HepG2 (cell line): ENCODE results near the gene DNALI1. TPM values are rescaled to one million over a fixed set of nuclear protein-coding genes. Genes with fewer than 3 reads are reported as not detected.
A peak's percentile ranks its signal among the peaks of the same experiment; 100 is the strongest.

Experiments used
- BCL6 ChIP-seq: IDR thresholded peaks from 2 replicates; pipeline ENCODE4 v1.6.1; 2016; ENCODE audit warnings: missing genetic modification reagents, missing compliant biosample characterization
- ELF3 ChIP-seq: IDR thresholded peaks from 2 replicates; pipeline ENCODE4 v1.6.1; 2016; ENCODE audit warnings: missing genetic modification reagents, missing compliant biosample characterization
- GABPA ChIP-seq, 2 experiments: IDR thresholded peaks; 2 replicates each; pipeline ENCODE4 v1.6.1; 2011 to 2016; ENCODE audit warnings: low read depth in 2 of 2, low read length in 1 of 2, missing biosample characterization in 1 of 2, missing genetic modification characterization in 1 of 2
- HOXA7 ChIP-seq: sonication (generic); formaldehyde crosslinking; IDR thresholded peaks from 2 replicates; pipeline ENCODE4 v1.8.1; 2022; ENCODE audit warnings: mild to moderate bottlenecking, missing genetic modification reagents, moderate library complexity
- KLF9 ChIP-seq: IDR thresholded peaks from 2 replicates; pipeline ENCODE4 v1.6.1; 2016; ENCODE audit warnings: low read depth
- MATR3 ChIP-seq: sonication (generic); formaldehyde crosslinking; IDR thresholded peaks from 2 replicates; pipeline ENCODE4 v1.4.0; 2020; ENCODE audit warnings: missing genetic modification reagents
- NFIC ChIP-seq: IDR thresholded peaks from 2 replicates; pipeline ENCODE4 v1.6.1; 2012; ENCODE audit warnings: mild to moderate bottlenecking, low read length, inconsistent platforms
- NFKBIZ ChIP-seq: IDR thresholded peaks from 2 replicates; pipeline ENCODE4 v1.6.1; 2018; ENCODE audit warnings: missing genetic modification reagents, missing compliant biosample characterization
- NONO ChIP-seq, 2 experiments: fragments of 450-650 bp in 1 of 2; sonication (generic) in 1 of 2; formaldehyde crosslinking in 1 of 2; IDR thresholded peaks in 1 of 2; conservative IDR thresholded peaks in 1 of 2; 2 replicates each; pipeline versions ENCODE4 v1.6.1 to v1.8.0; 2017 to 2022; ENCODE audit warnings: mild to moderate bottlenecking in 1 of 2, missing genetic modification reagents in 1 of 2, moderate library complexity in 1 of 2
- PAF1 ChIP-seq: IDR thresholded peaks from 2 replicates; pipeline ENCODE4 v1.6.1; 2016; ENCODE audit warnings: missing genetic modification reagents, missing compliant biosample characterization
- PTBP1 ChIP-seq: fragments of 200-400 bp; formaldehyde crosslinking; IDR thresholded peaks from 2 replicates; pipeline ENCODE4 v1.6.1; 2018; ENCODE audit warnings: low read length, low read depth; ENCODE audit not compliant: poor library complexity, severe bottlenecking
- SP5 ChIP-seq: IDR thresholded peaks from 2 replicates; pipeline ENCODE4 v1.6.1; 2016; ENCODE audit warnings: low read depth, borderline replicate concordance
- SRF ChIP-seq: IDR thresholded peaks from 2 replicates; pipeline ENCODE4 v1.6.1; 2011; ENCODE audit warnings: mild to moderate bottlenecking, low read depth, low read length, moderate library complexity
- SRSF1 ChIP-seq: fragments of 200-400 bp; formaldehyde crosslinking; optimal IDR thresholded peaks from 2 replicates; pipeline ENCODE3; 2017; ENCODE audit warnings: mild to moderate bottlenecking, low read depth, low read length, moderate library complexity
- SSRP1 ChIP-seq: IDR thresholded peaks from 2 replicates; pipeline ENCODE4 v1.6.1; 2016; ENCODE audit warnings: control low read depth
- TOE1 ChIP-seq: sonication (generic); formaldehyde crosslinking; IDR thresholded peaks from 2 replicates; pipeline ENCODE4 v1.4.0; 2020; ENCODE audit warnings: mild to moderate bottlenecking, missing genetic modification reagents
- XBP1 ChIP-seq: sonication (generic); formaldehyde crosslinking; IDR thresholded peaks from 2 replicates; pipeline ENCODE4 v1.5.0; 2020; ENCODE audit warnings: missing genetic modification reagents
- ZNF329 ChIP-seq: sonication (generic); formaldehyde crosslinking; IDR thresholded peaks from 2 replicates; pipeline ENCODE4 v1.9.0; 2021; ENCODE audit warnings: low read depth, mild to moderate bottlenecking, missing genetic modification reagents
- ZNF563 ChIP-seq: sonication (generic); formaldehyde crosslinking; IDR thresholded peaks from 2 replicates; pipeline ENCODE4 v1.8.0; 2022; ENCODE audit warnings: mild to moderate bottlenecking, moderate library complexity, missing genetic modification reagents
- ZNF629 ChIP-seq: sonication (generic); formaldehyde crosslinking; conservative IDR thresholded peaks from 2 replicates; pipeline ENCODE4 v1.5.0; 2020; ENCODE audit warnings: missing genetic modification reagents
- ZNF766 ChIP-seq: sonication (generic); formaldehyde crosslinking; IDR thresholded peaks from 2 replicates; pipeline ENCODE4 v1.5.0; 2020; ENCODE audit warnings: missing genetic modification reagents, borderline replicate concordance
- ZNF788 ChIP-seq: sonication (generic); formaldehyde crosslinking; IDR thresholded peaks from 2 replicates; pipeline ENCODE4 v1.5.0; 2020; ENCODE audit warnings: mild to moderate bottlenecking, missing genetic modification reagents, borderline replicate concordance
- ZNF790 ChIP-seq: sonication (generic); formaldehyde crosslinking; IDR thresholded peaks from 2 replicates; pipeline ENCODE4 v1.8.0; 2022; ENCODE audit warnings: missing genetic modification reagents, mild to moderate bottlenecking, borderline replicate concordance
- ZNF878 ChIP-seq: sonication (generic); formaldehyde crosslinking; IDR thresholded peaks from 2 replicates; pipeline ENCODE4 v1.8.1; 2023; ENCODE audit warnings: mild to moderate bottlenecking, missing genetic modification reagents, moderate library complexity
- ZSCAN20 ChIP-seq: sonication (generic); formaldehyde crosslinking; IDR thresholded peaks from 2 replicates; pipeline ENCODE4 v1.4.0; 2020; ENCODE audit warnings: missing genetic modification reagents, mild to moderate bottlenecking, borderline replicate concordance
- polyA plus RNA-seq, 8 experiments: library from polyadenylated mRNA; depleted of rRNA in 3 of 8; stranded (reverse) in 7 of 8; unstranded in 1 of 8; fragments of >200 nt; fragmentation: Illumina TruSeq in 4 of 8; extraction: Trizol in 4 of 8; gene quantifications; 2 replicates each; pipeline versions ENCODE4 v1.2.1 to v1.2.3, GENCODE V29; 2011 to 2016; ENCODE audit warnings: low read depth in 4 of 8, missing spikeins in 1 of 8, mixed read lengths in 1 of 8; ENCODE audit not compliant: insufficient read depth in 1 of 8
- total RNA-seq, 5 experiments: library from RNA; depleted of rRNA; stranded (reverse); fragments of >200 nt; fragmentation: Illumina TruSeq; extraction: Trizol; gene quantifications; 2 replicates each; pipeline ENCODE4 v1.2.3, GENCODE V29; 2016; ENCODE audit warnings: low read depth in 1 of 5
- TF ChIP-seq, protein P1 (sequence below): IDR thresholded peaks from 2 replicates; pipeline ENCODE4 v1.6.1; 2016; ENCODE audit warnings: missing compliant biosample characterization, missing genetic modification reagents, borderline replicate concordance
- TF ChIP-seq, protein P2 (sequence below): sonication (generic); formaldehyde crosslinking; IDR thresholded peaks from 2 replicates; pipeline ENCODE4 v1.4.0; 2020; ENCODE audit warnings: missing genetic modification reagents, mild to moderate bottlenecking, borderline replicate concordance

Gene DNALI1
- total and polyA plus RNA-seq, 2 of the 13 experiments (the other 11 are each of a cell fraction or from before 2014, with no cell fraction given): 0.42 to 0.70 TPM

DNA sequence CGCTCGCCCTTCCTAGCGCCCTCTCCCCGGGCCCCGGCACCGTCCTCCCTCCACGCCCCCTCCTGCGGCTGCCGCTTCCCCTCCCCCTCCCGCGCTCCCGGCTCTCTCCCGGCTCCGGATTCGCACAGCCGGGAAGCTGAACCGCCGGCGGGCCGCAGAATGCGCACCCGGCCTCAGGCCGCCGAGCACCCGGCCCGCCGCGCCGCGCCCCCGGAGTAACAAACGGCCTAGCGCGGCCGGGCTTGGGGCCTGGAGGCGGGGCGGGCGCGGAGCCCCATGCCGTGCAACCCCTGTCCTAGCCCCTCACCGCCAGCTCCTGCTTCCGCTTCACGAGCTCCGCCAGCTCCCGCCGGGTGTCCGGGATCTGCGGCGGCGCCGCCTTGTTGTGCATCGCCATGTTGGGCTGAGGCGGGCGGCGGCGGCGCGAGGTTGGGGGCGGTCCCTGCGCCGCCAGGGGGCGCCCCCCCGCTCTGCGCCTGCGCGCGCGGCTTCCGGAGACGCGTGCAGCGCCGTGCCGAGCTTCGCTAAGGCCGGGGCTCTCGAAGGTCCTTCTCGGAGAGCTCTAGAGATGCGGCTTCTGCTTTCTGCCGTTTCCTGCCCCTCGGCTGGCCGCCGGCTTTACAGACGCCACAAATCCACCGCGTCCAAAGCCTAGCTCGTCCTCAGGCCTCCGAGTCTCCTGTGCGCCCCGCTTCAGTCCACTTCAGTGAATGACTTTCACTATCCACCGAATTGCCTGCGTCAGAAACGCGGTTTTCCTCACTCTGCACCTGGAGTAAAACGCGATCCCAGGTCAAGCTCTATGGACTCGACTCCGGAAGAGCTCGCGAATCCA lies 42.2 kb upstream of the DNALI1 start, which contains the start of gene MEAF6 (continued):
- TF ChIP-seq, protein P1, sequence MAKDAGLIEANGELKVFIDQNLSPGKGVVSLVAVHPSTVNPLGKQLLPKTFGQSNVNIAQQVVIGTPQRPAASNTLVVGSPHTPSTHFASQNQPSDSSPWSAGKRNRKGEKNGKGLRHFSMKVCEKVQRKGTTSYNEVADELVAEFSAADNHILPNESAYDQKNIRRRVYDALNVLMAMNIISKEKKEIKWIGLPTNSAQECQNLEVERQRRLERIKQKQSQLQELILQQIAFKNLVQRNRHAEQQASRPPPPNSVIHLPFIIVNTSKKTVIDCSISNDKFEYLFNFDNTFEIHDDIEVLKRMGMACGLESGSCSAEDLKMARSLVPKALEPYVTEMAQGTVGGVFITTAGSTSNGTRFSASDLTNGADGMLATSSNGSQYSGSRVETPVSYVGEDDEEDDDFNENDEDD: peak; percentile 68; the same call in 1 of the 2 replicates
- TF ChIP-seq BCL6 (peak; percentile 71), ZNF788 (CRISPR knock-in tag) (no peak; the same call in 1 of the 2 replicates), ELF3 (CRISPR knock-in tag) (peak; percentile 65; the same call in 1 of the 2 replicates), ZSCAN20 (CRISPR knock-in tag) (peak; percentile 63; the same call in 1 of the 2 replicates), PAF1 (CRISPR knock-in tag) (no peak), SSRP1 (CRISPR knock-in tag) (no peak), ZNF766 (peak; percentile 92; the same call in 1 of the 2 replicates), PTBP1 (no peak), ZNF629 (CRISPR knock-in tag) (0 out of 2 replicates have a peak, but pooled peaks have one; percentile 31), ZNF329 (CRISPR knock-in tag) (peak; percentile 64; the same call in 1 of the 2 replicates), ZNF790 (CRISPR knock-in tag) (peak; percentile 86; the same call in 1 of the 2 replicates), HOXA7 (CRISPR knock-in tag) (no peak), SP5 (CRISPR knock-in tag) (no peak), NFIC (0 out of 2 replicates have a peak, but pooled peaks have one; percentile 22), KLF9 (no peak), TOE1 (CRISPR knock-in tag) (no peak), GABPA (IDR thresholded peaks at IDR 0.05; ENCODE audit: low read depth, low read length) (no peak), GABPA (CRISPR knock-in tag; IDR thresholded peaks at IDR 0.05; ENCODE audit: low read depth) (peak; percentile 42; the same call in 1 of the 2 replicates), XBP1 (CRISPR knock-in tag) (peak; percentile 91), ZNF563 (peak; percentile 84), NONO (IDR thresholded peaks at IDR 0.05) (no peak), NONO (CRISPR knock-in tag; conservative IDR thresholded peaks at IDR 0.05) (peak; percentile 71), SRSF1 (peak; percentile 53), SRF (no peak), NFKBIZ (CRISPR knock-in tag) (no peak), ZNF878 (peak; percentile 67; the same call in 1 of the 2 replicates), MATR3 (CRISPR knock-in tag) (no peak)
- TF ChIP-seq, protein P2, sequence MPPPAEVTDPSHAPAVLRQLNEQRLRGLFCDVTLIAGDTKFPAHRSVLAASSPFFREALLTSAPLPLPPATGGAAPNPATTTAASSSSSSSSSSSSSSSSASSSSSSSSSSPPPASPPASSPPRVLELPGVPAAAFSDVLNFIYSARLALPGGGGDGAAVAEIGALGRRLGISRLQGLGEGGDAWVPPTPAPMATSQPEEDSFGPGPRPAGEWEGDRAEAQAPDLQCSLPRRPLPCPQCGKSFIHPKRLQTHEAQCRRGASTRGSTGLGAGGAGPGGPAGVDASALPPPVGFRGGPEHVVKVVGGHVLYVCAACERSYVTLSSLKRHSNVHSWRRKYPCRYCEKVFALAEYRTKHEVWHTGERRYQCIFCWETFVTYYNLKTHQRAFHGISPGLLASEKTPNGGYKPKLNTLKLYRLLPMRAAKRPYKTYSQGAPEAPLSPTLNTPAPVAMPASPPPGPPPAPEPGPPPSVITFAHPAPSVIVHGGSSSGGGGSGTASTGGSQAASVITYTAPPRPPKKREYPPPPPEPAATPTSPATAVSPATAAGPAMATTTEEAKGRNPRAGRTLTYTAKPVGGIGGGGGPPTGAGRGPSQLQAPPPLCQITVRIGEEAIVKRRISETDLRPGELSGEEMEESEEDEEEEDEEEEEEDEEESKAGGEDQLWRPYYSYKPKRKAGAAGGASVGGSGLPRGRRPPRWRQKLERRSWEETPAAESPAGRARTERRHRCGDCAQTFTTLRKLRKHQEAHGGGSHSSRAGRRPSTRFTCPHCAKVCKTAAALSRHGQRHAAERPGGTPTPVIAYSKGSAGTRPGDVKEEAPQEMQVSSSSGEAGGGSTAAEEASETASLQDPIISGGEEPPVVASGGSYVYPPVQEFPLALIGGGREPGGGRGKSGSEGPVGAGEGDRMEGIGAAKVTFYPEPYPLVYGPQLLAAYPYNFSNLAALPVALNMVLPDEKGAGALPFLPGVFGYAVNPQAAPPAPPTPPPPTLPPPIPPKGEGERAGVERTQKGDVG (CRISPR knock-in tag): peak; percentile 21; the same call in 1 of the 2 replicates
